Measurements from ENCODE around the gene ENTPD1.
"Not testable (repeated sequence)": the region's sequence is repeated elsewhere in the genome, so short reads cannot be mapped to it uniquely, and the experiment has no call there.

GRCh38 chr10:95806687-95807380 lies 50.9 kb downstream of the ENTPD1 start:
- not testable (repeated sequence) for TF ChIP-seq EZH2 (IDR thresholded peaks at IDR 0.05; ENCODE audit: borderline replicate concordance); CTCF (IDR thresholded peaks at IDR 0.05; ENCODE audit: poor library complexity)

All from hepatocyte (in vitro differentiated cells).